IMR-90 (cell line): Measurements from ENCODE around the gene GIT1. TPM values are rescaled to one million over a fixed set of nuclear protein-coding genes. Genes with fewer than 3 reads are reported as not detected.

Source experiments
- ATAC-seq: fragments of 200-7000 bp; cut with Tn5 transposase; 2 replicates; pipeline ENCODE4 v1.9.1; 2020; ENCODE audit warnings: low read depth, mild to moderate bottlenecking, moderate library complexity
- BruUV-seq: library from RNA; stranded (reverse); fragments of 400-500 nt; replicated peaks from 2 replicates; lab custom pipeline; 2021; lab: Mats Ljungman, UMichigan
- CTCF ChIA-PET: fragments of 300-600 bp; formaldehyde crosslinking; extraction: SDS; loops from one replicate; lab custom pipeline; 2021; ENCODE audit warnings: antibody characterized with exemption; lab: Yijun Ruan, JAX
- POLR2A ChIA-PET: fragments of 300-600 bp; sonication (Branson Sonifier 250); formaldehyde crosslinking; loops from one replicate; lab custom pipeline; 2022; ENCODE audit warnings: antibody characterized with exemption; ENCODE audit not compliant: unreplicated experiment; lab: Charles Lee
- DNase-seq: peaks from one replicate; pipeline ENCODE4 v3.0.0; 2013
- H2AFZ ChIP-seq: replicated peaks from 2 replicates; pipeline ENCODE3; 2013; ENCODE audit warnings: low read length, mild to moderate bottlenecking; ENCODE audit not compliant: poor library complexity
- H2AK5ac ChIP-seq: 2 replicates; pipeline ENCODE4 v1.6.1; 2013; ENCODE audit warnings: low read depth, low read length, inconsistent platforms
- H2AK9ac ChIP-seq: replicated peaks from 2 replicates; pipeline ENCODE3; 2013; ENCODE audit warnings: mild to moderate bottlenecking, low read depth, low read length, moderate library complexity; ENCODE audit not compliant: poor library complexity
- H2BK120ac ChIP-seq: 2 replicates; pipeline ENCODE4 v1.6.1; 2013; ENCODE audit warnings: low read depth, low read length, inconsistent platforms
- H2BK15ac ChIP-seq: 3 replicates; pipeline ENCODE4 v1.6.1; 2013; ENCODE audit warnings: low read depth, low read length, inconsistent platforms
- H2BK20ac ChIP-seq: 2 replicates; pipeline ENCODE4 v1.6.1; 2013; ENCODE audit warnings: low read depth, mild to moderate bottlenecking, inconsistent platforms, low read length, moderate library complexity
- H2BK5ac ChIP-seq: 2 replicates; pipeline ENCODE4 v1.6.1; 2013; ENCODE audit warnings: mild to moderate bottlenecking, low read depth, low read length, inconsistent platforms; ENCODE audit not compliant: poor library complexity, severe bottlenecking
- H3K14ac ChIP-seq: replicated peaks from 2 replicates; pipeline ENCODE4 v1.6.1; 2013; ENCODE audit warnings: low read depth, low read length, inconsistent platforms
- H3K18ac ChIP-seq: 2 replicates; pipeline ENCODE4 v1.6.1; 2013; ENCODE audit warnings: low read depth, low read length, control low read depth
- H3K23ac ChIP-seq: 2 replicates; pipeline ENCODE4 v1.6.1; 2013; ENCODE audit warnings: low read depth, low read length, inconsistent platforms
- H3K27ac ChIP-seq: 2 replicates; pipeline ENCODE4 v1.5.1; 2013; ENCODE audit warnings: mild to moderate bottlenecking, control low read depth, low read length; ENCODE audit not compliant: insufficient read depth
- H3K27me3 ChIP-seq: 2 replicates; pipeline ENCODE4 v1.6.1; 2013; ENCODE audit warnings: low read length; ENCODE audit not compliant: control insufficient read depth, insufficient read depth
- H3K36me3 ChIP-seq: 2 replicates; pipeline ENCODE4 v1.6.1; 2013; ENCODE audit warnings: low read length, mixed read lengths; ENCODE audit not compliant: control insufficient read depth, insufficient read depth
- H3K4ac ChIP-seq: 2 replicates; pipeline ENCODE4 v1.6.1; 2013; ENCODE audit warnings: low read depth, low read length, inconsistent platforms
- H3K4me1 ChIP-seq: 2 replicates; pipeline ENCODE4 v1.6.1; 2013; ENCODE audit warnings: low read length, mixed read lengths; ENCODE audit not compliant: control insufficient read depth, insufficient read depth
- H3K4me2 ChIP-seq: 2 replicates; pipeline ENCODE4 v1.6.1; 2013; ENCODE audit warnings: low read depth, mild to moderate bottlenecking, control low read depth, low read length, moderate library complexity
- H3K4me3 ChIP-seq: 2 replicates; pipeline ENCODE4 v1.5.1; 2013; ENCODE audit warnings: low read depth, mild to moderate bottlenecking, control low read depth, low read length, moderate library complexity; ENCODE audit not compliant: insufficient read depth
- H3K56ac ChIP-seq: 2 replicates; pipeline ENCODE4 v1.6.1; 2013; ENCODE audit warnings: low read length, inconsistent platforms; ENCODE audit not compliant: insufficient read depth; ENCODE audit errors: extremely low read depth
- H3K79me1 ChIP-seq, 2 experiments: 2 replicates each; pipeline ENCODE4 v1.6.1; 2013; ENCODE audit warnings: low read length in 2 of 2, inconsistent platforms in 1 of 2, low read depth in 1 of 2
- H3K9ac ChIP-seq: 2 replicates; pipeline ENCODE4 v1.6.1; 2013; ENCODE audit warnings: low read depth, low read length, control low read depth
- H3K9me1 ChIP-seq: 2 replicates; pipeline ENCODE4 v1.6.1; 2013; ENCODE audit warnings: low read length, inconsistent platforms; ENCODE audit not compliant: insufficient read depth
- H3K9me3 ChIP-seq: 2 replicates; pipeline ENCODE4 v1.6.1; 2013; ENCODE audit warnings: low read length; ENCODE audit not compliant: control insufficient read depth, insufficient read depth
- H4K20me1 ChIP-seq: 2 replicates; pipeline ENCODE4 v1.6.1; 2013; ENCODE audit warnings: low read length, inconsistent platforms; ENCODE audit not compliant: insufficient read depth
- H4K5ac ChIP-seq: 2 replicates; pipeline ENCODE4 v1.6.1; 2013; ENCODE audit warnings: mild to moderate bottlenecking, low read depth, low read length, control low read depth
- H4K8ac ChIP-seq, 2 experiments: 2 replicates each; pipeline ENCODE4 v1.6.1; 2013; ENCODE audit warnings: low read depth in 2 of 2, low read length in 2 of 2, control low read depth in 1 of 2, inconsistent platforms in 1 of 2
- H4K91ac ChIP-seq: 2 replicates; pipeline ENCODE4 v1.6.1; 2013; ENCODE audit warnings: low read depth, low read length, inconsistent platforms; ENCODE audit not compliant: insufficient read depth
- BHLHE40 ChIP-seq: fragments of 150-350 bp; IDR thresholded peaks from 2 replicates; pipeline ENCODE4 v1.6.1; 2016; ENCODE audit warnings: mild to moderate bottlenecking, low read depth, low read length
- CEBPB ChIP-seq: IDR thresholded peaks from 2 replicates; pipeline ENCODE4 v1.6.1; 2012; ENCODE audit warnings: low read depth, low read length, improper control_type of control experiment
- CHD1 ChIP-seq: IDR thresholded peaks from 2 replicates; pipeline ENCODE4 v1.6.1; 2012; ENCODE audit warnings: low read depth, low read length, improper control_type of control experiment
- CTCF ChIP-seq: conservative IDR thresholded peaks from 2 replicates; pipeline ENCODE4 v1.5.1; 2012; ENCODE audit warnings: mild to moderate bottlenecking, low read depth, low read length, improper control_type of control experiment
- ELK1 ChIP-seq: fragments of 150-350 bp; IDR thresholded peaks from 2 replicates; pipeline ENCODE4 v1.6.1; 2016; ENCODE audit warnings: low read depth, mild to moderate bottlenecking, low read length, moderate library complexity, borderline replicate concordance
- FOS ChIP-seq: fragments of 150-350 bp; IDR thresholded peaks from 2 replicates; pipeline ENCODE4 v1.6.1; 2016; ENCODE audit warnings: low read depth, low read length
- MAFK ChIP-seq: IDR thresholded peaks from 2 replicates; pipeline ENCODE4 v1.6.1; 2012; ENCODE audit warnings: low read depth, low read length, improper control_type of control experiment
- MAZ ChIP-seq: IDR thresholded peaks from 2 replicates; pipeline ENCODE4 v1.6.1; 2012; ENCODE audit warnings: low read depth, mild to moderate bottlenecking, low read length, improper control_type of control experiment, moderate library complexity, borderline replicate concordance
- MXI1 ChIP-seq: IDR thresholded peaks from 2 replicates; pipeline ENCODE4 v1.6.1; 2012; ENCODE audit warnings: low read depth, mild to moderate bottlenecking, low read length, moderate library complexity, borderline replicate concordance
- NFE2L2 ChIP-seq: fragments of 150-350 bp; IDR thresholded peaks from 2 replicates; pipeline ENCODE4 v1.6.1; 2016; ENCODE audit warnings: low read depth, mild to moderate bottlenecking, low read length
- POLR2A ChIP-seq: IDR thresholded peaks from 2 replicates; pipeline ENCODE4 v1.6.1; 2012; ENCODE audit warnings: mild to moderate bottlenecking, low read depth, low read length
- RAD21 ChIP-seq: IDR thresholded peaks from 2 replicates; pipeline ENCODE4 v1.6.1; 2012; ENCODE audit warnings: low read length, improper control_type of control experiment
- RCOR1 ChIP-seq: IDR thresholded peaks from 2 replicates; pipeline ENCODE4 v1.6.1; 2012; ENCODE audit warnings: mild to moderate bottlenecking, low read length, improper control_type of control experiment; ENCODE audit not compliant: insufficient replicate concordance
- RFX5 ChIP-seq: IDR thresholded peaks from 2 replicates; pipeline ENCODE4 v1.8.0; 2012; ENCODE audit warnings: low read depth, mild to moderate bottlenecking, low read length, moderate library complexity
- SMC3 ChIP-seq: fragments of 150-350 bp; IDR thresholded peaks from 2 replicates; pipeline ENCODE4 v1.6.1; 2016; ENCODE audit warnings: low read depth, mild to moderate bottlenecking, antibody characterized with exemption, low read length, moderate library complexity
- USF2 ChIP-seq: fragments of 150-350 bp; IDR thresholded peaks from 2 replicates; pipeline ENCODE4 v1.6.1; 2017; ENCODE audit warnings: mild to moderate bottlenecking, antibody characterized with exemption, low read length, low read depth
- WGBS, 2 experiments: methylation state at CpG; one replicate each; pipeline versions ENCODE4 v1.1.5 to v1.1.7; 2013; ENCODE audit warnings: missing lambda C conversion rate in 2 of 2; ENCODE audit not compliant: insufficient read length in 1 of 2; ENCODE audit errors: extremely low coverage in 2 of 2; 5-methylcytosine and 5-hydroxymethylcytosine counted together
- dilution Hi-C: fragments of 300-500 bp; cut with HindIII; formaldehyde crosslinking; loops from one replicate; pipeline ENCODE4 v1.14.3; 2018; ENCODE audit warnings: low sequenced_read_pairs; ENCODE audit not compliant: unreplicated experiment
- in situ Hi-C: fragments of 300-500 bp; cut with MboI; formaldehyde crosslinking; loops from 3 replicates; pipeline ENCODE4 v1.14.3; 2019; ENCODE audit warnings: low sequenced_read_pairs, inconsistent platforms, mixed read lengths
- intact Hi-C: fragments of 100-400 bp; cut with micrococcal nuclease; formaldehyde crosslinking; loops from 2 replicates; pipeline ENCODE4 v1.10.0; 2022
- polyA plus RNA-seq, 3 experiments: library from polyadenylated mRNA; depleted of rRNA; stranded (reverse); fragments of >200 nt; gene quantifications; 2 replicates each; pipeline ENCODE4 v1.2.3, GENCODE V29; 2012; ENCODE audit warnings: low replicate concordance in 1 of 3
- total RNA-seq: library from RNA; depleted of rRNA; stranded (reverse); fragments of >200 nt; gene quantifications from 2 replicates; pipeline ENCODE4 v1.2.3, GENCODE V29; 2012

The GIT1 gene
- total and polyA plus RNA-seq, 2 of the 4 experiments (the other 2 are of a cell fraction) = 14.2 to 34.2 TPM

- TF ChIP-seq RCOR1 (no peak), NFE2L2 (no peak), FOS (no peak), CHD1 (no peak), MAFK (no peak), MAZ (no peak), ELK1 (no peak), CEBPB (no peak), RAD21 (no peak), CTCF (no peak), BHLHE40 (no peak), USF2 (no peak), RFX5 (no peak), POLR2A (no peak), MXI1 (no peak), SMC3 (no peak)
- H3K9me3 ChIP-seq = no peaks in the 10 kb centered on the region
- CTCF ChIA-PET = interaction anchor here (0.5 to 1.4 kb wide), 3 partner anchors 16 to 200 kb away, joined by 3 to 4 read pairs (median 4); no protein-coding TSS in a partner anchor
- no peaks in the 10 kb centered on the region; the same call in 1 of the 2 replicates for H3K9me1 ChIP-seq
- H3K14ac ChIP-seq = no peak overlapping the region
- ATAC-seq = no peak
- no peak overlapping the region for H4K8ac ChIP-seq
- H3K79me1 ChIP-seq = peaks cover 5 to 43% of the 10 kb centered on the region in 2 experiments
- no peak overlapping the region for H3K9ac ChIP-seq
- no peak overlapping the region for H2BK20ac ChIP-seq
- H2BK15ac ChIP-seq = no peak overlapping the region
- no peak overlapping the region for H2BK5ac ChIP-seq
- no peak overlapping the region for H2BK120ac ChIP-seq
- peaks cover 27% of the 10 kb centered on the region for H3K36me3 ChIP-seq
- H3K4ac ChIP-seq = no peak overlapping the region
- H2AFZ ChIP-seq = no peak overlapping the region
- in situ Hi-C loops = no loop called here
- no peak overlapping the region for H3K4me2 ChIP-seq
- H3K4me3 ChIP-seq = no peak overlapping the region
- H2AK9ac ChIP-seq = no peak overlapping the region
- H4K5ac ChIP-seq = no peak overlapping the region
- H2AK5ac ChIP-seq = no peak overlapping the region
- H3K27ac ChIP-seq = no peak overlapping the region
- intact Hi-C loops = no loop called here
- no peaks in the 10 kb centered on the region for H3K27me3 ChIP-seq
- H3K18ac ChIP-seq = no peak overlapping the region
- BruUV-seq = no TSS peak
- H3K23ac ChIP-seq = no peak overlapping the region
- no peak overlapping the region for H4K91ac ChIP-seq
- dilution Hi-C loops = no loop called here
- H3K56ac ChIP-seq = no peak overlapping the region
- 86% methylated on average over 2 of the region's 7 CpGs; no CpG with 5 or more reads in 1 of the 2 experiments for WGBS, 2 experiments
- peaks cover 11% of the 10 kb centered on the region for H3K4me1 ChIP-seq
- POLR2A ChIA-PET = no interaction called here
- H4K20me1 ChIP-seq = no peaks in the 10 kb centered on the region
- no peak for DNase-seq
Measured at GRCh38 chr17:29570521-29570920, 18.9 kb downstream of the GIT1 start.
